HepG2 (cell line): ENCODE results near the gene CD109.

Source experiments
- ETV5 ChIP-seq: IDR thresholded peaks from 2 replicates; pipeline ENCODE4 v1.6.1; 2018; ENCODE audit warnings: missing biosample characterization, missing genetic modification reagents, inconsistent platforms, borderline replicate concordance
- POLR2AphosphoS5 ChIP-seq: IDR thresholded peaks from 2 replicates; pipeline ENCODE4 v1.6.1; 2012; ENCODE audit warnings: low read depth, low read length
- SMAD9 ChIP-seq: sonication (generic); formaldehyde crosslinking; IDR thresholded peaks from 2 replicates; pipeline ENCODE4 v1.5.1; 2020; ENCODE audit warnings: mild to moderate bottlenecking, missing genetic modification reagents
- THYN1 ChIP-seq: sonication (generic); formaldehyde crosslinking; IDR thresholded peaks from 2 replicates; pipeline ENCODE4 v1.8.1; 2023; ENCODE audit warnings: low read depth, mild to moderate bottlenecking, moderate library complexity, missing genetic modification reagents, borderline replicate concordance
- TF ChIP-seq, protein P1 (sequence below): sonication (generic); formaldehyde crosslinking; IDR thresholded peaks from 2 replicates; pipeline ENCODE4 v1.5.0; 2020; ENCODE audit warnings: mild to moderate bottlenecking, missing genetic modification reagents, moderate library complexity
- TF ChIP-seq, protein P2 (sequence below): sonication (generic); formaldehyde crosslinking; conservative IDR thresholded peaks from 2 replicates; pipeline ENCODE4 v1.5.0; 2020; ENCODE audit warnings: missing genetic modification reagents

DNA sequence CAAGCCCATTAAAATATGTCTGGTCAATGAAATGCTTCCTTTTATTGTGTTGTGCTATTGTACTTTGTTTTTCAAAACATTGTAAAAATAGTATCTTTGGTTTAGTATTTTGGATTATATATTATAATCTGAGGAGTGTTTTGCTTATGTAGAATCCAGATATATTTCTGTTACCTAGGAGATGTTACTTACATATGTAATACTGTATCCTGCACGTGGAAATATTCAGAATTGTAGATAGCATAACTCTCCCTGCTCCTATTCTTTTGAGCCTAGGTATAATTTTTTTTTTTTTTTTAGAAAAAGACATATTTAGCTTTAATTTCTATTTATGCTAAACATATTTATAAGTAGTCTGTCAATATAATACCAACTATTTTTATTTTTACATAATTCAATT is 130.6 kb downstream of the CD109 start:
- TF ChIP-seq, protein P1, sequence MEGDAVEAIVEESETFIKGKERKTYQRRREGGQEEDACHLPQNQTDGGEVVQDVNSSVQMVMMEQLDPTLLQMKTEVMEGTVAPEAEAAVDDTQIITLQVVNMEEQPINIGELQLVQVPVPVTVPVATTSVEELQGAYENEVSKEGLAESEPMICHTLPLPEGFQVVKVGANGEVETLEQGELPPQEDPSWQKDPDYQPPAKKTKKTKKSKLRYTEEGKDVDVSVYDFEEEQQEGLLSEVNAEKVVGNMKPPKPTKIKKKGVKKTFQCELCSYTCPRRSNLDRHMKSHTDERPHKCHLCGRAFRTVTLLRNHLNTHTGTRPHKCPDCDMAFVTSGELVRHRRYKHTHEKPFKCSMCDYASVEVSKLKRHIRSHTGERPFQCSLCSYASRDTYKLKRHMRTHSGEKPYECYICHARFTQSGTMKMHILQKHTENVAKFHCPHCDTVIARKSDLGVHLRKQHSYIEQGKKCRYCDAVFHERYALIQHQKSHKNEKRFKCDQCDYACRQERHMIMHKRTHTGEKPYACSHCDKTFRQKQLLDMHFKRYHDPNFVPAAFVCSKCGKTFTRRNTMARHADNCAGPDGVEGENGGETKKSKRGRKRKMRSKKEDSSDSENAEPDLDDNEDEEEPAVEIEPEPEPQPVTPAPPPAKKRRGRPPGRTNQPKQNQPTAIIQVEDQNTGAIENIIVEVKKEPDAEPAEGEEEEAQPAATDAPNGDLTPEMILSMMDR, result no peak
- TF ChIP-seq POLR2AphosphoS5 (no peak), SMAD9 (CRISPR knock-in tag) (no peak), ETV5 (CRISPR knock-in tag) (no peak), THYN1 (no peak)
- TF ChIP-seq, protein P2, sequence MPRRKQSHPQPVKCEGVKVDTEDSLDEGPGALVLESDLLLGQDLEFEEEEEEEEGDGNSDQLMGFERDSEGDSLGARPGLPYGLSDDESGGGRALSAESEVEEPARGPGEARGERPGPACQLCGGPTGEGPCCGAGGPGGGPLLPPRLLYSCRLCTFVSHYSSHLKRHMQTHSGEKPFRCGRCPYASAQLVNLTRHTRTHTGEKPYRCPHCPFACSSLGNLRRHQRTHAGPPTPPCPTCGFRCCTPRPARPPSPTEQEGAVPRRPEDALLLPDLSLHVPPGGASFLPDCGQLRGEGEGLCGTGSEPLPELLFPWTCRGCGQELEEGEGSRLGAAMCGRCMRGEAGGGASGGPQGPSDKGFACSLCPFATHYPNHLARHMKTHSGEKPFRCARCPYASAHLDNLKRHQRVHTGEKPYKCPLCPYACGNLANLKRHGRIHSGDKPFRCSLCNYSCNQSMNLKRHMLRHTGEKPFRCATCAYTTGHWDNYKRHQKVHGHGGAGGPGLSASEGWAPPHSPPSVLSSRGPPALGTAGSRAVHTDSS (CRISPR knock-in tag), result no peak
